HG02870 (cell line): Measurements from ENCODE around the gene DCP1B.

Experiments used
- ATAC-seq: cut with Tn5 transposase; IDR thresholded peaks from one replicate; pipeline ENCODE4 v1.9.1; 2021; ENCODE audit warnings: mild to moderate bottlenecking, moderate library complexity; ENCODE audit not compliant: unreplicated experiment

The DCP1B gene

DNA sequence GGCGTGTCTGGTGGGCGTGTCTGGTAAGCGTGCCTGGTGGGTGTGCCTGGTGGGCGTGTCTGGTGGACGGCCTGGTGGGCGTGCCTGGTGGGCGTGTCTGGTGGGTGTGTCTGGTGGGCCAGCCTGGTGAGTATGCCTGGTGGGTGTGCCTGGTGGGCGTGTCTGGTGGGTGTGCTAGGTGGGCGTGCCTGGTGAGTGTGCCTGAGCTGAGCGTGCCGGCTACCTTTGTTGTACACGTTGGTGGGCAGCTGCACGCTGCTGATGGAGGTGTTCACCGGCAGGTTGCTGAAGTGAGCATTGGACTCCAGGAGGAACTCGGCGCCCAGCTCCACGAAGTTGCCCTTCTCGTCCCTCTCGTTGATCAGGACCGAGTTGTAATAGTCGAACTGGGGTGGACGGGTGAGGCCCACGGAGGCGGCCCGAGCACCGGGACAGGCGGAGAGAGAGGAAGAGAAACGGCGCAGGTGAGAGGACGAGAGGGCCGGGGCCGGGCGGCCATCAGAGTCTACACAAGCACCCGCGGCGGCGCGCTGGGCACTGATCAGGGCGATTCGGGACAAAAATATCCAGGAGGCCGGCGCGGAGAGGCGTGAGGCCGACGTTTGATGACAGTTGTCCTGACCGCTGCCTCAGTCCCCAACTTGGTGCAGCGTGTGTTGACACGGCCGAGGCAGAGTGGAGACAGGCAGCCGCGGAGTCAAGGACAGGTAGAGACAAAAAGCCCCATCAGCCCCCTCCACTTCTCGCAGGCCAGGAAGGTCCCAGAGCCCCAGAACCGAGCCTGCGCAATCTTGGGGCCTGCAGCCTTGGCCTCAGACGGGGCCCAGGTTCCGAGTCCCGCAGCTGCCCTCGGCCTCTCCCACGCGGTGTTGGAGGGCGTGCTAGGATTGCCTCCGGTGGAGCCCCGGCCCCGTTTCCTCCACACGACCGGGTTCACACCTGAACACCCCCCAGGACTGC is 96.3 kb downstream of the DCP1B start:
- no peak for ATAC-seq

DNA sequence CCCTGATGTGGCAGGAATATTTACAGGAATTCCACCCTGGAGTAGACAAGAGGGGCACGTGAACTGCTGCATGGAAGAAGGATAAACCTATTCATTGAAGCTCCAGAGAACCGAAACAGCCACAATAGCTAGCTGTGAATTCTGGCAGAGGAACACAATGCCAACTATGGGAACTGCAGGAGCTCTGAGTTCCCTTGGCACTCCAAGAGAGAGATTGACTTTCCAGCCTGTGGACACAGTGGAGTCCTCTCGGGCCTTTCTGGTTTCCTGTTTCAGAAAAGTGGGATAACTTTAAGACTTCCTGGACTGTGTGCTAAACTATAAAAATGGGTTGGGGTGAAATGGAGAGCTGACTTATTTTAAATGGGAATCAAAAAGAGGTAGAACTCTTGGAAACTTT is 97.7 kb downstream of the DCP1B start:
- ATAC-seq = no peak

DNA sequence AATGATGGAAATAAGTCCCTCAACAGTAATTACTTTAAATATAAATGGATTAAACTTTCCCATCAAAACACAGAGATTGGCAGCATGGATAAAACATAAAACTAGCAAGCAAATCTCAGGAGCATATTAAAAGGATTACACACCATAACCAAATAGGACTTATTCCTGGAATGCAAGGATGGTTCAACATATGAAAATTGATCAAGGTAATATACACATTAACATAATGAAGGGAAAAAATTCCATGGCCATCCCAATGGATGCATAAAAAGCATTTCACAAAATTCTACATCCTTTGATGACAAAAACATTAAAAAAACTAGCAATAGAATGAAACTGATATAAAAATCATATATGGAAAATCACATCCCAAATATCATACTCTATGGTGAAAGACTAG is 99.4 kb downstream of the DCP1B start:
- ATAC-seq = no peak

DNA sequence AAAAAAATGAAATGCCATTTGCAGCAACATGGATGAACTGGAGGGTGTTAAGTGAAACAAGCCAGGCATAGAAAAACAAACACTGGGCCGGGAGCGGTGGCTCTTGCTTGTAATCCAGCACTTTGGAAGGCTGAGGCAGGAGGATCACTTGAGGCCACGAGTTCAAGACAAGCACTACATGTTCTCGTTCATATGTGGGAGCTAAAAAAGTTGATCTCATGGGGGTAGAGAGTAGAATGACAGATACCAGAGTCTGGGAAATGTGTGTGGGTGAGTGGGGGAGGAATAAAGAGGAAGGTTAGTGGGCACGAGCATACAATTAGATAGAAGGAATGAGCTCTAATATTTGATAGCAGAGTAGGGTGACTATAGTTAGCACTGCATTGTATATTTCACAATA is 107.3 kb downstream of the DCP1B start:
- no peak for ATAC-seq
